C4-2B (cell line): ENCODE data around the gene EXOSC5.

Experiments used
- H3K27ac ChIP-seq: fragments of 450-650 bp; 2 replicates; pipeline ENCODE4 v1.5.1; 2017
- CTCF ChIP-seq: fragments of 450-650 bp; conservative IDR thresholded peaks from 2 replicates; pipeline ENCODE4 v1.5.1; 2017; ENCODE audit warnings: mild to moderate bottlenecking
- ZFX ChIP-seq: fragments of 450-650 bp; IDR thresholded peaks from 2 replicates; pipeline ENCODE4 v1.6.1; 2017

EXOSC5 gene

GRCh38 chr19:41424335-41425173 lies 27.4 kb upstream of the EXOSC5 start:
- no peak overlapping the region for H3K27ac ChIP-seq
- TF ChIP-seq ZFX, result no peak
- no peak for TF ChIP-seq CTCF

- TF ChIP-seq CTCF (no peak), ZFX (no peak)
- H3K27ac ChIP-seq, result no peak overlapping the region
Observed at GRCh38 chr19:41422955-41423354, 25.8 kb upstream of the EXOSC5 start.

GRCh38 chr19:41422456-41422855 lies 25.3 kb upstream of the EXOSC5 start:
- H3K27ac ChIP-seq, result no peak overlapping the region
- TF ChIP-seq CTCF, result no peak
- TF ChIP-seq ZFX, result no peak

GRCh38 chr19:41421973-41422372 lies 24.8 kb upstream of the EXOSC5 start:
- no peak overlapping the region for H3K27ac ChIP-seq
- no peak for TF ChIP-seq ZFX
- TF ChIP-seq CTCF, result no peak

GRCh38 chr19:41421314-41421713 lies 24.2 kb upstream of the EXOSC5 start:
- H3K27ac ChIP-seq, result no peak overlapping the region
- no peak for TF ChIP-seq ZFX
- TF ChIP-seq CTCF, result no peak

GRCh38 chr19:41420101-41420880 lies 23.1 kb upstream of the EXOSC5 start:
- no peak for TF ChIP-seq ZFX
- TF ChIP-seq CTCF, result no peak
- no peak overlapping the region for H3K27ac ChIP-seq

GRCh38 chr19:41416194-41416674 lies 19.1 kb upstream of the EXOSC5 start:
- H3K27ac ChIP-seq, result no peak overlapping the region
- TF ChIP-seq ZFX, result no peak
- no peak for TF ChIP-seq CTCF
